GM04504 (cell line): Measurements from ENCODE around the gene OTOS.

ENCODE experiments used
- DNase-seq: peaks from one replicate; pipeline ENCODE4 v3.0.0-alpha.2; 2012; ENCODE audit warnings: low read depth

Gene OTOS

GRCh38 chr2:240140511-240140910 is at the start of gene OTOS:
Gene OTOS, minus strand, starts transcription at chr2:240140658. Its CDS starts 332 bp downstream, at chr2:240140326.
- no peak for DNase-seq

GRCh38 chr2:240189686-240190085 is 49.2 kb upstream of the OTOS start:
- no peak for DNase-seq

DNA sequence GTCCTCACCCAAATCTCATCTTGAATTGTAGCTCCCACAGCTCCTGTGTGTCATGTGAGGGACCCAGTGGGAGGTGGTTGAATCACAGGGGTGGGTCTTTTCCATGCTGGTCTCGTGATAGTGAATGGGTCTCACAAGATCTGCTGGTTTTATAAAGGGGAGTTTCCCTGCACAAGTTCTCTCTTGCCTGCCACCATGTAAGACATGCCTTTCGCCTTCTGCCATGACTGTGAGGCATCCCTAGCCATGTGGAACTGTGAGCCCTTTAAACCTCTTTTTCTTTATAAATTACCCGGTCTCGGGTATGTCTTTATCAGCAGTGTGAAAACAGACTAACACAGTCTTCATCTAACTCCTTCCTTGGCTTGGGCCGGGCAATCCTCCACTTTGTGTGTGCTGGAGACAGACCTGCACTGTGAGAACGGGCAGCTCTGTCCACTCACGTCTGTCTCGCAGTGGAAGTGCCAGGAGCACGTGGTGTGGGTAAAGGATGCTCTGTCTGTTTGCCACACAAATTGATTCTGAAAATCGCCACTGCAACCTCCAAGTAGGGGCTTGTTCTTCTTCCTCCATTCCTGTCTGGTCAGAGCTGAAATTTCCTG is 47.6 kb upstream of the OTOS start:
- no peak for DNase-seq

GRCh38 chr2:240186191-240186725 is 45.8 kb upstream of the OTOS start:
- DNase-seq, result no peak

GRCh38 chr2:240184656-240185055 is 44.2 kb upstream of the OTOS start:
- DNase-seq, result no peak

DNA sequence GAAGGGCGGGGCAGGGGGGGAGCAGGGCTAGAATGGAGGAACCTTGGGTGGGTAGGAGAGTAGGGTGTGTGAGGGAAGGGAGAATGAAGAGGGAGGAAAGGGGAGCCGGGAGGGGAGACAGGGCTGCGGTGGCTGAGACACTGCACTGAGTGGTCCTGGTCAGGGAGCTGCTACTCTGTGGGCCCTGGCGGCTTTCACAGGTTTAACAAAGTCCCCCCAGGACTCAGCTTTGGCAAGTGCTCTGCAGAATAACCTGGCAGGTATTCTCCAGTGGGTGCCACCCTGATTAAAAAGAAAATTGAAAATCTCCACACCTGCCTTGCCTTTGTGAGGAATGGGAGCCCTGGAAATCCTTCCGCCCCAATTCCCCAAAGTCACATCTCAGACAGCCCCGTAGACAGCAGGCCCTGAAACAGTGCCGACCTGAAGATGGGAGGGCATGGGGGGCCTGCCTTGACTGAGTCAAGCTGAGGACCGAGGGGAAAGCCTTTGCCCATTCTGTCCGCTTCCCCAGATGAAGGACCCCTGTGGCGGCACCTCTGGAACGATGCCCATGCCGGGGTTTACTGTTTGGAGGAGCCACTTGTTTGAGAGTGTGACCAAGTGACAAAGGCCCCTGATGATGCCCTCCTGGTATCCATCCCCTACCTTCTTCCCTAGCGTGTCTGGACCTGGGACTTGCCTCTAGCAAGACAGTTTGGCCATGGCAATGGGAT is 43.6 kb upstream of the OTOS start:
- no peak for DNase-seq

GRCh38 chr2:240183006-240183874 is 42.8 kb upstream of the OTOS start:
- DNase-seq, result no peak

DNA sequence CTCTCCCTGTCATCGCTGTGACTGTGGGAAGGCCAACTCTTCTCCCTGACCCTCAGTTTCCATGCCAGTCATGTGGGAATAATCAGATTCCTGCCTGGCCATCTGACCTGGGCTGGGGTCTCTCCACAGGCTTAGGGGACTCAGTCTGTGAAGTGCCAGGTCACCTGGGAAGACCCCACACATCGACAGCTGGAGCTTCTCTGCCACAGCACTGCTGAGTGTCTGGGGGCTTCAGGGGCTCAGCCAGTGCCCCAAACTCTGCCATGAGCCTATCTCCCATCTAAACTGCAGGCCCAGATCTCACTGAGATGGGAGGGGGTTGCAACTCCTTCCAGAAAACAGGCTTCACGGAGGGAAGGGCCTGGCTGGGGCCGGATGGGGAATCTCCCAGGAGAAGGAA is 42.0 kb upstream of the OTOS start:
- DNase-seq, result no peak

DNA sequence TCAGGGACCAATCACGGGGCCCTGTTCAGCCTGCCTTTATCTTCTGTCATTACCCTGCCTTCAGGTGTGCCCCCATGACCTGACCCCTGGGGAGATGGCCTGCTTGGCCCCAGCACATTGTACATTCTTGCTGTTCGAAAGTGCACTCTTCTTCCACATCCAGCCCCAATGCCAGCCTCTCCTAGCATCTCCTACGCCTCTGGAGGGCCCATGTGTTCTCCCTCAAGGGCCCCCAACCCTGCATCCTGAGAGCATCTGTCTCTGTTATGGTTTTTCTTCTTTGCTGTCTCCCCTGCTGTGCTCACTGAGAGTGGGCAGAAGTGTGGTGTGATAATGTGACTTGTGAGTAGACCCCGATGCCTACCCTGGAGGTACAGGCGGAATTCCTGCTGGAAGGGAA is 41.5 kb upstream of the OTOS start:
- no peak for DNase-seq

DNA sequence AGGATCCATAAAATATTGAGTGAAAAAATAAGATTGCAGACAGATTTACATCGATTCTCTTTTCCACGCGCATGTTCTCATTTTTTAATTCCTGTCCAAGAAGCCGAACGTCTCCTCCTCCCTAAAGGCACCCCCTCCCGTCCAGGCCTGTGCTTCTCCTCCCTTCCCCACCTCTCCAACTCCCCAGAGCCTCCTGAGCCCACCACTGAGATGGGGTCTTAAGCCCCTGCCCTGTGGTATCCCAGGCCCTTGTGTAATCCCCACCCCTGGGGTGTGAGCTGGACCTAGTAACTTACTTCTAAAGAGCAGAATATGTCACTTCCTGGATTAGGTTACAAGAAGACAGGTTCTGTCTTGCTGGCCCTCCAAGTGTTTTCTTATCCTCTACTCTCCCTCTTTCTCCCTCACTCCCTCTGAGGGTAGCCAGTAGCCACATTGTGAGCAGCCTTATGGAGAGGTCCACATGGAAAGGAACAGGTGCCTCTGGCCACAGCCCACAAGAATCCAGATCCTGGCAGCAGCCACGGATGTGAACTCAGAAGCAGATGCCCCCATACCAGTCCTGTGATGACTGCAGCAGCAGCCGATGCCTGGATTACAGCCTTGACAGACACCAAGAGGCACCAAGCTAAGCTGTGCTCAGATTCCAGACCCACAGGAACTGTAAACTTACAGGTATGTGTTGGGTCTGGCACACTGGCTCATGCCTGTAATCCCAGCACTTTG is 39.6 kb upstream of the OTOS start:
- DNase-seq, result no peak

DNA sequence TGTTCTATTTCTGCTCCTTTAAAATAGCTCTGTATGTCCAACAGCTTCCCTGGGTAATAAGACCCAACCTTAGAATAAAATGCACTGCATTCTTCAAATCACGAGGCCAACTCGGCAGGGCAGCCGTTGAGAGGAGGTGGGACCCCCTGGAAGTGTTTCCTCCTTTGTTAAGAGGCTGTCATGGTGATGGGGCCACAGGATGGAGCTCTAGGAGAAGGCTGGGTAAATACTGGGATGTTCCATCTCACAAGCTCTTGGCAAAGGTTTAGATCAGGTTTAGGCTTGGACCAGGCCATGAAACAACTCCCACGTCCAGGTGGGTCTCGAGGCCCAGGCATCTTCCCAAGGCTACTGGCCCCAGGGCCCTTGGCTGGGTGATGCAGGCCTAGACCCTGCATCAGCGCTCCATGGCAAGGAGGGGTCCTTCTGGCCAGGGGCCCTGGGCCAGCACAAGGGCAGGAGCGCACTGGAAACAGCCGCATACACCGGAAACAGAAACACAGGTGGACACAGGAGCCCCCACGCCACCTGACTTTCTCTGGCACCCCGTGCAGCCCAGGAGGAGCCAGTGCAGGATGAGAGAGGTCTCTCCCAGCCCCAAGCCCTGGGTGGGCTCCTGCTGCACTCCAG is 38.8 kb upstream of the OTOS start:
- DNase-seq, result no peak

- no peak for DNase-seq
Measured at GRCh38 chr2:240178564-240178963, 38.1 kb upstream of the OTOS start.

- no peak for DNase-seq
Measured at GRCh38 chr2:240174496-240174895, 34.0 kb upstream of the OTOS start.

DNA sequence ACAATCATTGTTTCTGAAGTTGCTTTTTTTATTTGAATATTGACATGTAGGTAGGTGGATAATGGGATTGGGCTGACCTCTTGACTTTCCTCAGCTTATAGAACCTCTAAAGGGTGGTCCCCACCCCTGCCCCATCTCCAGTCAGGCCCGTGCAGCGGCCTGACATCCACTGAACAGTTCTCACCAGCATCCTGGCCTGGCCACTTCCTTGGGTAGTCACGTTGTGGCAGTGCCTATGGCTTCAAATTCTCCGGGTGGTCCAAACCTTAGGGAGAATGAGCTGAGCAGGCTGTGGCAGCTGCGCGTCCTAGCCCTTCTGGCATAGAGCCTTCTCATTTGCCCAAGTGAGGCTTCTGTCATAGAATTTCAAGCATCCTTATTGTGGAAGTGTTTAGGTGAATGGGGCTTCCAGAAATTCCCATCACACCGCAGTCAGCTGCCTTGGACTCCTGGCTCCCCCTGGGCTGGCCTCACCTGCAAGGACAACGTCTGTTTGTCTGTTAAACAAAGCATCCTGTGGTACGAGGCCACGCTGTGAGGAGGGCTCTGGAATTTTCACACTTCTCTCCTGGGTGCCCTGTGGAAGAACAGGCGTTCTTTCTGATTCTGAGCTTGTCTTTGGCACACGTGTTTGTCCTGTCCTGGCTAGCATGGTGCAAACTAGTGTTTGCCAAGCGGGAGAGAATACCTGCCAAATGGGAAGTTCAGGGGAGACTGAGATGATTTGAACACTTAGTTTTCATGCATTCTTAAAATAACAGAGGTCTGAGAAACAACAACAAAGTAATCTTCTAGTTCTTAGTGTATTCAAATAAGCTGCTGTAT is 31.8 kb upstream of the OTOS start:
- DNase-seq, result no peak

DNA sequence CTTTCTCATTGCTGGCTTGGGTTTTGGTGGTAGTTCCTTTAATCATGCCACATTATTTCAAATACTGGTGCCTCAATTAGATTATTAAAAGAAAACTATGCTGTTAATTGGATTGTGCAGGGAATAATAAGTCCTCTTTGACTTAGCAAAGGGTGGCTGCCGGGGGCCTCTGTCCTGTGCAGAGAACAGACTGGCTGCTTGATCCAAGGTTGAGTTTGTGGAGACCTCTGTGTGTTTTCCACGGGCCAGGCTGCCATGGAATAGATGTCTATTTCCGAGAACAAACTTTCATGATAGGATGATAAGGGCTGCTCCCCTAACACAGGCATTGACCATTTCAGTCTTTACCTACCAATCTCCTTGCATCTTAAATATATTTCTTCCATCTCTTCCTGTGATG is 30.4 kb upstream of the OTOS start:
- DNase-seq, result no peak

GRCh38 chr2:240170354-240170735 is 29.9 kb upstream of the OTOS start:
- DNase-seq, result no peak

DNA sequence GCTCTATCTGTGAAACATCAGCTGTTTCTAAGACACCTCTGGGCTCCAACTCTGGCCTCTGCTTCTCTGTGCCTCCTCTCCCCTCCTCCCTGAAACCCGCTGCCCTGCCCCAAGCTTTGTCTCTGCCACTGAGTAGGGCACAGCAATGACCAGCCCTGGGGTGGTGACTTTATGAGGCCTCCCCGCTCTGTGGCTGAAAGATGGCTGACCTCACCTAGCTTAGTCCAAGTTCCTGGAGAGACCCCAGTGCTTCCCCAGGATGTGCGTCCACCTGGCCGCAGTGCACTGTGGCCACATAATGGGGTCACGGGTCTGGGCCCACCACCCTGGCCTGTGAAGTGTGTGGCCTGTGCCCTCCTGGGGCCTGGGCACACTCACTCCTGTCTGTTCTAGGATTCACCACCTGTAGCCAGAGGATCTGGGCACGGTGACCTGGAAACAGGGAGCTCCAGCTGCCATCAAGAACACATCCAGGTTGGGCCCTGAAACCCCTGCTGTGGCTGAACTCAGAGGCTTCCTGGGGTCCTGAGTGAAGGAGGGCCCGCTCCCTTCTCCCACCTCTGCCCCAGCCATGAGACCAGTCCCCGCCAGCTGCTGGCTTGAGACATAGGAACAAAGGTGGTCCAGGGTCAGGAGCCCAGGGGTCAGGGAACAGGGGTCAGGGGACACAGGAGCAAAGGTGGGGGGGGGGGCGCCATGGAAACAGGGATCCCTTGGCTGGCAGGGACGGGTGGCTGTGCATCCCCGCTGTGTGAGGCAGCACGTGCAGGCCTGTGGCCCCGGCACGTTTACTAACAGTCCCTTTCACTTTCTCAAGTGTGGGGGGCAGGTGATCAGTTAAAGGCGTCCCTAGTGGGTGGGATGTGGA is 29.3 kb upstream of the OTOS start:
- no peak for DNase-seq

DNA sequence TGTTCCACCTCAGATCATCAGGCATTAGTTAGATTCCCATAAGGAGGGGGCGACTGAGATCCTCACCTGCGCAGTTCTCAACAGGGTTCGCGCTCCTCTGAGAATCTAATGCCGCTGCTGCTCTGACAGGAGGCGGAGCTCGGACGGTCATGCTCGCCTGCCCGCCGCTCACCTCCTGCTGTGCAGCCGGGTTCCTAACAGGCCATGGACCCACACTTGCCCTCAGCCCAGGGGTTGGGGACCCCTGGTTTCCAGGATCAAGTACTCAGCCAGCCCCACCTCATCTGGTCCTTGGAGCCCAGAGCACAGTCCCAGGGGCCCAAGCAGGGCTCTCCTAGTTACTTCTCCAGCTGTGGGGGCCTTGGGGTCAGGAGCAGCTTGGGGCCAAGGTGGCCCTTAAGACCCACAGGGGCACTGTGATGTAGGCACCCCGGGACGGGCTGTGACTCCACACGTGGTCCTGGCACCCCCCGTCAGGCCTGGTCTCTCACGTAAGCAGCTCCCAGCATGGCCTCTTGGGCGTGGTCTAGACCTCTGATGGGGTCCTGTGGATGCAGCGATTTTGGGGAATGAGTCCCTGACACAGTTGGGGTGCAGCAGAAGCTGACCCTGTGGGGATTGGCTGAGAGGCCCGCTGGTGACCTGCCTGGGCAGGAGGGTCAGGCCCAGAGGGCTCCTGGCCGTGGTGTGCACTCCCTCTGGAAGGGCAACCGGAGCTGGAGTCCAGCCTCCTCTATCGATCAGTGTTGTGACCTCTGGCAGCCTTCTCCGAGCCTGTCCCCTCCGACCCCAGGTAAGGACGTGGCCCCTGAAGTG is 28.3 kb upstream of the OTOS start:
- DNase-seq, result no peak

GRCh38 chr2:240168041-240168440 is 27.6 kb upstream of the OTOS start:
- DNase-seq, result no peak
